ENCODE results near the gene ELFN2. TPM values are rescaled to one million over a fixed set of nuclear protein-coding genes. Genes with fewer than 3 reads are reported as not detected.

Gene ELFN2
- total and polyA plus RNA-seq, 4 donors = 0.62 to 6.8 (median 1.6) TPM

DNA sequence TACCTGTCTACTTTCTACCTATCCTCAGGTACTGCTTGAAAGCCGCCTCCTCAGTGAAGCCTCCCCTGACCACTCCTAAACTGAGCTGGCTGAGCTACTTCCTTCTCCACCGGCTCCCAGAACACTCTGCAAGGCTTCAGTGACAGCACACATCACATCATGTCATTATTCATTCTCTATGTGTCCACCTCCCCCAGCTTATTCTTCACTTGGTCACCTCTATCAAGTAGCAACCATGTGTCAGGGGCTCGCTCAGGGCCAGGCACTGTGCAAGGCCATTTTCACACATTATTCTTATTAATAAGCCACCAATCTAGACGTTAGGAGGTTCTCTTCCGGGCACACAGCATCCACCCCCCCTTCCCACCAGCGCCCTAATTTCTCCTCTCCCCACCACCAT, 3.7 kb upstream of the ELFN2 start:
- 76 to 81% methylated on average over 6 of the region's 6 CpGs for WGBS, 2 donors
- Histone ChIP-seq H3K9ac (ENCODE audit: insufficient read depth in 1 of 2, low read length in 2 of 2) (no peak overlapping the region), H3K4me1 (ENCODE audit: control insufficient read depth in 5 of 5, insufficient read depth in 5 of 5, low read length in 5 of 5) (peaks cover 0 to 22% (median 9%) of the 10 kb centered on the region in 5 donors), H3K27me3 (ENCODE audit: control insufficient read depth in 3 of 3, insufficient read depth in 3 of 3, low read length in 2 of 3) (peaks cover 0 to 25% (median 22%) of the 10 kb centered on the region in 3 donors), H3K27ac (ENCODE audit: low read depth in 1 of 2, low read length in 1 of 2) (no peak overlapping the region), H3K36me3 (ENCODE audit: control insufficient read depth in 4 of 4, insufficient read depth in 4 of 4, low read length in 4 of 4) (no peaks in the 10 kb centered on the region), H3K4me3 (no peak overlapping the region), H3K9me3 (ENCODE audit: control insufficient read depth in 4 of 4, insufficient read depth in 3 of 4, low read length in 3 of 4) (peaks cover 0 to 8% (median 0%) of the 10 kb centered on the region in 4 donors)
- DNase-seq (no peak), ATAC-seq (ENCODE audit: insufficient read depth, low FRiP score) (no peak)
- TF ChIP-seq, protein P1, sequence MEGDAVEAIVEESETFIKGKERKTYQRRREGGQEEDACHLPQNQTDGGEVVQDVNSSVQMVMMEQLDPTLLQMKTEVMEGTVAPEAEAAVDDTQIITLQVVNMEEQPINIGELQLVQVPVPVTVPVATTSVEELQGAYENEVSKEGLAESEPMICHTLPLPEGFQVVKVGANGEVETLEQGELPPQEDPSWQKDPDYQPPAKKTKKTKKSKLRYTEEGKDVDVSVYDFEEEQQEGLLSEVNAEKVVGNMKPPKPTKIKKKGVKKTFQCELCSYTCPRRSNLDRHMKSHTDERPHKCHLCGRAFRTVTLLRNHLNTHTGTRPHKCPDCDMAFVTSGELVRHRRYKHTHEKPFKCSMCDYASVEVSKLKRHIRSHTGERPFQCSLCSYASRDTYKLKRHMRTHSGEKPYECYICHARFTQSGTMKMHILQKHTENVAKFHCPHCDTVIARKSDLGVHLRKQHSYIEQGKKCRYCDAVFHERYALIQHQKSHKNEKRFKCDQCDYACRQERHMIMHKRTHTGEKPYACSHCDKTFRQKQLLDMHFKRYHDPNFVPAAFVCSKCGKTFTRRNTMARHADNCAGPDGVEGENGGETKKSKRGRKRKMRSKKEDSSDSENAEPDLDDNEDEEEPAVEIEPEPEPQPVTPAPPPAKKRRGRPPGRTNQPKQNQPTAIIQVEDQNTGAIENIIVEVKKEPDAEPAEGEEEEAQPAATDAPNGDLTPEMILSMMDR (IDR thresholded peaks at IDR 0.05; ENCODE audit: control extremely low read depth, extremely low read depth) = no peak

DNA sequence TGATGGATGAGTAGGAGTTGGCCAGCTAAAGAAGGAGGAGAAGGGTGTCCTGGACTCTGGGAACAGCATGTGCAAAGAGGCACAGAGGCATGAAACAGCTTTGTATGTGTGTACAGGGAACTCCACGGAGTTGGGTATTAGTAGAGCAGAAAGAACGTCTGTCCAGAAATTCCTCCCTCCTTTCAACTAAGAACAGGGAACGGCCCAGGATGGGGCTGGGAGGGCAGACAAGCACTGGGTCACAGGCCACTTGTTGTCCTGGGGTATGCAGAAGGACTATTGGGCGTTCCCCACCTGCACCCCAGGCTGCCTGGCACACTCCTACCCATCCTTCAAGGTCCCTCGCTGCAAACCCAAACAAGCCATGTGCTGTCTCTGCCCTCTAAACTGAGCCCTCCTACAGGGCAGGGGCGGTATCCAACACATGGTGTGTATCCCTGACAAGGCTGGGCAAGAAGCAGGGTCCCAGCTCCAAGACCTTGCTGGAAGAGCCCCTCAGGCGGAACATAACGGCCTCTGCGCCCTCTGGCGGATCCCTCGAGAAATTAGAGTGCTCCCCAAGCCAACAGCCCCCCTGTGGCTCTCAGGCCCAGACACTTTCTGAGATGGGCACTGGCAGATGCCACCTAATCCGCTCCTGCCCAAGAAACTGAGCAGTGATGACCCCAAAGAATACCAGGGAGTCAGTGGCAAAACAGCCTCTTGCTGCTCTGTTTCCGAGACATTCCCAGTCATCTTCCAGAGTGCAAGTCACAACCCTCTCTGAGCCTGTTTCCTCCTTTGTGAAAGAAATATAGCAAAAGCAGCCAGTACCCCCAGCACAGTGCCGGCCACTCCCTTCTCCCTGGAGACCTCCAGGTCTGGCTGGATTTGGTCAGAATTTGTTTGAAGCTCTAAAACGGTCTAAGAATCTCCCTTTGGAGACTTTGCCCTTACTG, 1.6 kb upstream of the ELFN2 start:
- ATAC-seq (ENCODE audit: insufficient read depth, low FRiP score) = no peak
- 32 to 37% methylated on average over 15 of the region's 15 CpGs for WGBS, 2 donors
- no peak overlapping the region for H3K4me3 ChIP-seq
- peak; percentile 62 to 74 (median 72) for DNase-seq
- TF ChIP-seq, protein P1 (IDR thresholded peaks at IDR 0.05; ENCODE audit: control extremely low read depth, extremely low read depth) = no peak
- H3K36me3 ChIP-seq (ENCODE audit: control insufficient read depth in 4 of 4, insufficient read depth in 4 of 4, low read length in 4 of 4) = no peaks in the 10 kb centered on the region
- H3K9me3 ChIP-seq (ENCODE audit: control insufficient read depth in 4 of 4, insufficient read depth in 3 of 4, low read length in 3 of 4) = peaks cover 0 to 8% (median 0%) of the 10 kb centered on the region in 4 donors
- H3K27ac ChIP-seq (ENCODE audit: low read depth in 1 of 2, low read length in 1 of 2) = no peak overlapping the region
- H3K27me3 ChIP-seq (ENCODE audit: control insufficient read depth in 3 of 3, insufficient read depth in 3 of 3, low read length in 2 of 3) = peaks cover 0 to 40% (median 37%) of the 10 kb centered on the region in 3 donors
- H3K9ac ChIP-seq (ENCODE audit: insufficient read depth in 1 of 2, low read length in 2 of 2) = no peak overlapping the region
- peaks cover 0 to 15% (median 9%) of the 10 kb centered on the region in 5 donors for H3K4me1 ChIP-seq (ENCODE audit: control insufficient read depth in 5 of 5, insufficient read depth in 5 of 5, low read length in 5 of 5)

DNA sequence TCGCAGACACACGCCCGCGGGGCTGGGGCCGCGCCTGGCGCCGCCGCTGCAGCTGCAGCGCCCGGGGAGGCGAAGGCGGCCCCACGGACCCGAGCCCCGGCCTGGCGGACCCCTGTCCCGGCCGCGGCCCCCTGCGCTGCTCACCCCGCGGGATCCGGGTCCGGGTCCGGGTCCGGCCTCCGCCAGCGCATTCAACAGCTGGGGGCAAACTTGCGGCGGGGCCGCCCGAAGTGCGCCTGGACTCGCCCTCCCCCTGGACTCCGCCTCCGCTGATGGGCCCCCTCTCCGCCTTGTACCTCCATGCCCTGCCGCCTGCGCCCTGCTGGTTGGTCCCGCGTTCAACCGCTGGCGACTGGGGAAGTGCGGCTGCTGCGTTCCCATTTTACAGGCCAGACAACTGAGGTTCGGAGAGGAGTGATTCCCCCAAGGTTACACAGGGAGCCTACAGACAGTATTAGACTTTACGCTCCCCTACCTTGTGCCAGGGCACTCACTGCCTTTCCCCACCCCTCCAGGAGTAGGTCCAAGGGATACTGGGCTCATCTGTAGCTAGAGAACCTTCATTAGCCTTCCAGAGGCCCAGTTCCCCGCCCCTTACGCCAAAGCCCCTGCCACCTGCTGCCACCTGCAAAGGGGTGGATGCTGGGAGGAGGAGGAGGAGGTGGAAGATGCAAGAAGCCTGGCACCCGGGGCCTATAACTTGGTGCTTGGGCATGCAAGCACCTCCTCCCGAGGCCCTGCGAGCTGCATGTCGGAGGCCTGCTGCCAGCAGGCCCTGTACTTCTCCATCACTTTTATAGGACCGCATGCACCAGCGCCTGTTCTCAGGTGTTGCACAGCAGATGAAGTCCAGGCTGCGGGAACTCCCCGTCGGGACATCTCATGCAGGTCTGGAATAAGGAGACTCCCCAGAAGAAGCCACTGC, 694 bp upstream of the ELFN2 start:
- no peak overlapping the region for H3K27ac ChIP-seq (ENCODE audit: low read depth in 1 of 2, low read length in 1 of 2)
- TF ChIP-seq, protein P1 (IDR thresholded peaks at IDR 0.05; ENCODE audit: control extremely low read depth, extremely low read depth) = no peak
- H3K4me1 ChIP-seq (ENCODE audit: control insufficient read depth in 5 of 5, insufficient read depth in 5 of 5, low read length in 5 of 5) = peaks cover 0 to 12% (median 9%) of the 10 kb centered on the region in 5 donors
- H3K9me3 ChIP-seq (ENCODE audit: control insufficient read depth in 4 of 4, insufficient read depth in 3 of 4, low read length in 3 of 4) = peaks cover 0 to 8% (median 0%) of the 10 kb centered on the region in 4 donors
- no peak for DNase-seq
- no peak for ATAC-seq (ENCODE audit: insufficient read depth, low FRiP score)
- WGBS, 2 donors = 19 to 29% methylated on average over 35 to 59 of the region's 59 CpGs
- no peak overlapping the region for H3K9ac ChIP-seq (ENCODE audit: insufficient read depth in 1 of 2, low read length in 2 of 2)
- H3K27me3 ChIP-seq (ENCODE audit: control insufficient read depth in 3 of 3, insufficient read depth in 3 of 3, low read length in 2 of 3) = peaks cover 0 to 41% (median 38%) of the 10 kb centered on the region in 3 donors
- no peaks in the 10 kb centered on the region for H3K36me3 ChIP-seq (ENCODE audit: control insufficient read depth in 4 of 4, insufficient read depth in 4 of 4, low read length in 4 of 4)
- no peak overlapping the region for H3K4me3 ChIP-seq
